CD14-positive monocyte (primary cell): ENCODE data around the gene GALP. TPM values are rescaled to one million over a fixed set of nuclear protein-coding genes. Genes with fewer than 3 reads are reported as not detected.
A peak's percentile ranks its signal among the peaks of the same experiment; 100 is the strongest.

Source experiments
- DNase-seq, 3 donors: peaks; one replicate each; pipeline ENCODE4 v3.0.0-alpha.2; 2011 to 2022
- H2AFZ ChIP-seq: 2 replicates; pipeline ENCODE4 v1.6.0; 2012; ENCODE audit warnings: mild to moderate bottlenecking, low read depth, low read length, inconsistent platforms; ENCODE audit not compliant: insufficient read depth, poor library complexity, severe bottlenecking
- H3K27ac ChIP-seq, 2 donors: 1 replicate in 1 of 2; 2 replicates in 1 of 2; pipeline ENCODE4 v1.5.1; 2012 to 2013; ENCODE audit warnings: low read length in 2 of 2, control low read depth in 1 of 2, inconsistent platforms in 1 of 2, low read depth in 1 of 2, mild to moderate bottlenecking in 1 of 2
- H3K27me3 ChIP-seq, 2 donors: one replicate each; pipeline versions ENCODE4 v1.6.0 to v1.6.1; 2011 to 2013; ENCODE audit warnings: low read length in 2 of 2; ENCODE audit not compliant: control insufficient read depth in 2 of 2, insufficient read depth in 2 of 2
- H3K36me3 ChIP-seq, 2 donors: replicated peaks in 1 of 2; 1 replicate in 1 of 2; 2 replicates in 1 of 2; pipeline versions ENCODE4 v1.5.1 to v1.6.1; 2012 to 2013; ENCODE audit warnings: low read length in 2 of 2, control low read depth in 1 of 2, inconsistent platforms in 1 of 2, mild to moderate bottlenecking in 1 of 2; ENCODE audit not compliant: insufficient read depth in 2 of 2, control insufficient read depth in 1 of 2
- H3K4me1 ChIP-seq, 2 donors: 1 replicate in 1 of 2; 2 replicates in 1 of 2; pipeline versions ENCODE4 v1.5.1 to v1.6.1; 2012 to 2013; ENCODE audit warnings: low read length in 2 of 2, control low read depth in 1 of 2, inconsistent platforms in 1 of 2, mild to moderate bottlenecking in 1 of 2, moderate library complexity in 1 of 2; ENCODE audit not compliant: insufficient read depth in 2 of 2, control insufficient read depth in 1 of 2
- H3K4me2 ChIP-seq: replicated peaks from 2 replicates; pipeline ENCODE3; 2012; ENCODE audit warnings: low read length, moderate library complexity, mild to moderate bottlenecking; ENCODE audit not compliant: poor library complexity, severe bottlenecking; ENCODE audit errors: extremely low read depth
- H3K4me3 ChIP-seq, 3 experiments: fragments of 200-600 bp in 1 of 3; sonication (generic) in 1 of 3; replicated peaks in 1 of 3; 1 replicate in 2 of 3; 2 replicates in 1 of 3; pipeline ENCODE4 v1.5.1; 2011 to 2013; ENCODE audit warnings: low read length in 3 of 3, mild to moderate bottlenecking in 3 of 3, control low read depth in 2 of 3, low read depth in 2 of 3, inconsistent platforms in 1 of 3, moderate library complexity in 1 of 3
- H3K79me2 ChIP-seq: 2 replicates; pipeline ENCODE4 v1.6.0; 2012; ENCODE audit warnings: mild to moderate bottlenecking, control low read depth, inconsistent platforms, low read length, moderate library complexity; ENCODE audit not compliant: insufficient read depth
- H3K9ac ChIP-seq: 2 replicates; pipeline ENCODE4 v1.6.0; 2017; ENCODE audit warnings: low read length, mild to moderate bottlenecking; ENCODE audit not compliant: insufficient read depth, poor library complexity, severe bottlenecking
- H3K9me3 ChIP-seq, 2 donors: replicated peaks in 1 of 2; 1 replicate in 1 of 2; 2 replicates in 1 of 2; pipeline versions ENCODE4 v1.5.1 to v1.6.1; 2012 to 2013; ENCODE audit warnings: low read length in 2 of 2, control low read depth in 1 of 2; ENCODE audit not compliant: control insufficient read depth in 1 of 2, insufficient read depth in 1 of 2
- H4K20me1 ChIP-seq: 2 replicates; pipeline ENCODE4 v1.6.0; 2012; ENCODE audit warnings: mild to moderate bottlenecking, low read length, control low read depth, moderate library complexity; ENCODE audit not compliant: insufficient read depth
- H3K27ac Mint-ChIP-seq, 7 donors: one replicate each; pipeline ENCODE4 v1.8.0; 2020; ENCODE audit warnings: mild to moderate bottlenecking in 7 of 7, mixed read lengths in 7 of 7, moderate library complexity in 6 of 7, inconsistent platforms in 2 of 7
- H3K27me3 Mint-ChIP-seq, 3 donors: one replicate each; pipeline ENCODE4 v1.8.0; 2021 to 2022; ENCODE audit warnings: low read depth in 3 of 3, mild to moderate bottlenecking in 3 of 3, mixed read lengths in 3 of 3, moderate library complexity in 3 of 3, inconsistent platforms in 1 of 3
- H3K36me3 Mint-ChIP-seq, 2 donors: one replicate each; pipeline ENCODE4 v1.8.0; 2020; ENCODE audit warnings: mixed read lengths in 2 of 2, inconsistent platforms in 1 of 2, mild to moderate bottlenecking in 1 of 2
- H3K4me1 Mint-ChIP-seq: one replicate; pipeline ENCODE4 v1.8.0; 2020; ENCODE audit warnings: mild to moderate bottlenecking, mixed read lengths
- H3K4me3 Mint-ChIP-seq, 2 donors: one replicate each; pipeline ENCODE4 v1.8.0; 2020; ENCODE audit warnings: mild to moderate bottlenecking in 2 of 2, mixed read lengths in 2 of 2, moderate library complexity in 1 of 2
- H3K9me3 Mint-ChIP-seq, 7 donors: one replicate each; pipeline ENCODE4 v1.8.0; 2020 to 2022; ENCODE audit warnings: mixed read lengths in 7 of 7, mild to moderate bottlenecking in 6 of 7, moderate library complexity in 6 of 7, inconsistent platforms in 2 of 7
- WGBS: methylation state at CpG from one replicate; pipeline ENCODE4 v1.1.5; 2013; ENCODE audit warnings: missing lambda C conversion rate; ENCODE audit not compliant: insufficient coverage; 5-methylcytosine and 5-hydroxymethylcytosine counted together
- intact Hi-C, 2 donors: fragments of 100-400 bp; cut with micrococcal nuclease; formaldehyde crosslinking; loops; one replicate each; pipeline versions ENCODE4 v1.15.0 to v1.15.1; 2023
- polyA plus RNA-seq, 3 donors: library from polyadenylated mRNA; depleted of rRNA in 1 of 3; unstranded in 2 of 3; stranded (reverse) in 1 of 3; fragments of 300-500 nt in 2 of 3; fragments of >200 nt in 1 of 3; fragmentation: Illumina TruSeq in 2 of 3; gene quantifications; 1 replicate in 2 of 3; 2 replicates in 1 of 3; pipeline ENCODE4 v1.2.3, GENCODE V29; 2012 to 2021
- TF ChIP-seq, protein P1 (sequence below): fragments of 200-600 bp; IDR thresholded peaks from one replicate; pipeline ENCODE4 v1.8.0; 2022; ENCODE audit warnings: antibody characterized with exemption, mild to moderate bottlenecking

The GALP gene
- polyA plus RNA-seq, 3 donors: not detected

DNA sequence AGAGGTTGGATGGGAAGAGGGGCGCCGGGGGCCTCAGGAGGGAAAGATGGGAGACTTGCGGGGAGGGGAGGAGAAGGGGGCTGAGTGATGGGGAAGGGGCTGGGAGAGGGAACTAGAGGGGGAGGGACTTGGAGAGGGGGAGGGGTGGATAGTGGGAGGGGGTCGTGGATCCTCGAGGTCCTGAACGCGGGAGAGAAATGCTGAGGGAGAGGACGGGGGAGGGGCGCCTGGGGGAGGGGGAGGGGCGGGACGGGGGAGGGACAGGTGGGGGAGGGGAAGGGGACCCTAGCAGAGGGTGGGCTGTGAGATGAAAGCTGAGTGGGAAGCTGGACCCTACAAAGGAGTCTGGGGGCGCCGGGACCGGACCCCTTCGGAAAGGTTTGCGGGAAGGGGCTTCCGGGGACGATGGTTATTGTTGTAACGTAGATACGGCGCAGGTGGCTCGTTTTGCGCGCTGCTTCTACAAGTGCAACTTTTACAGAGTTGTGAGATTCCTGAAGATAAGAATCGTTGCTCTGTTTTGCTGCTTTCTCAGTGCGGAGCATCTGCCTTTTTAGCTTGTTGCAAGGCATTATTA lies 34.3 kb upstream of the GALP start:
- TF ChIP-seq, protein P1, sequence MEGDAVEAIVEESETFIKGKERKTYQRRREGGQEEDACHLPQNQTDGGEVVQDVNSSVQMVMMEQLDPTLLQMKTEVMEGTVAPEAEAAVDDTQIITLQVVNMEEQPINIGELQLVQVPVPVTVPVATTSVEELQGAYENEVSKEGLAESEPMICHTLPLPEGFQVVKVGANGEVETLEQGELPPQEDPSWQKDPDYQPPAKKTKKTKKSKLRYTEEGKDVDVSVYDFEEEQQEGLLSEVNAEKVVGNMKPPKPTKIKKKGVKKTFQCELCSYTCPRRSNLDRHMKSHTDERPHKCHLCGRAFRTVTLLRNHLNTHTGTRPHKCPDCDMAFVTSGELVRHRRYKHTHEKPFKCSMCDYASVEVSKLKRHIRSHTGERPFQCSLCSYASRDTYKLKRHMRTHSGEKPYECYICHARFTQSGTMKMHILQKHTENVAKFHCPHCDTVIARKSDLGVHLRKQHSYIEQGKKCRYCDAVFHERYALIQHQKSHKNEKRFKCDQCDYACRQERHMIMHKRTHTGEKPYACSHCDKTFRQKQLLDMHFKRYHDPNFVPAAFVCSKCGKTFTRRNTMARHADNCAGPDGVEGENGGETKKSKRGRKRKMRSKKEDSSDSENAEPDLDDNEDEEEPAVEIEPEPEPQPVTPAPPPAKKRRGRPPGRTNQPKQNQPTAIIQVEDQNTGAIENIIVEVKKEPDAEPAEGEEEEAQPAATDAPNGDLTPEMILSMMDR: no peak
- H3K9ac ChIP-seq: peak overlapping the region; percentile 70
- intact Hi-C loops: loop anchor here (2.0 kb wide), 1 partner anchor 21 kb away; the partner anchor contains the start of gene ZNF787 (in 2 of the 2)
- Mint-ChIP-seq H3K27me3 (no peaks in the 10 kb centered on the region), H3K27ac (peak overlapping the region in 4 of 7 donors; percentile 91 to 95 (median 94)), H3K4me3 (peak overlapping the region; percentile 85 to 91), H3K9me3 (no peaks in the 10 kb centered on the region), H3K36me3 (peaks cover 0 to 3% of the 10 kb centered on the region in 2 donors), H3K4me1 (peaks cover 52% of the 10 kb centered on the region)
- H3K36me3 ChIP-seq: no peaks in the 10 kb centered on the region
- peak overlapping the region; percentile 97 for H3K4me2 ChIP-seq
- DNase-seq: no peak
- peak overlapping the region; percentile 32 to 94 (median 79) for H3K4me3 ChIP-seq
- peak overlapping the region in 1 of 2 donors; percentile 84 for H3K27ac ChIP-seq
- H3K79me2 ChIP-seq: peaks cover 6% of the 10 kb centered on the region
- H2AFZ ChIP-seq: peak overlapping the region; percentile 84
- WGBS: 1% methylated on average over 14 of the region's 26 CpGs
- H3K9me3 ChIP-seq: no peaks in the 10 kb centered on the region
- no peaks in the 10 kb centered on the region for H3K27me3 ChIP-seq
- H4K20me1 ChIP-seq: no peaks in the 10 kb centered on the region
- peaks cover 39% of the 10 kb centered on the region in 2 donors for H3K4me1 ChIP-seq

DNA sequence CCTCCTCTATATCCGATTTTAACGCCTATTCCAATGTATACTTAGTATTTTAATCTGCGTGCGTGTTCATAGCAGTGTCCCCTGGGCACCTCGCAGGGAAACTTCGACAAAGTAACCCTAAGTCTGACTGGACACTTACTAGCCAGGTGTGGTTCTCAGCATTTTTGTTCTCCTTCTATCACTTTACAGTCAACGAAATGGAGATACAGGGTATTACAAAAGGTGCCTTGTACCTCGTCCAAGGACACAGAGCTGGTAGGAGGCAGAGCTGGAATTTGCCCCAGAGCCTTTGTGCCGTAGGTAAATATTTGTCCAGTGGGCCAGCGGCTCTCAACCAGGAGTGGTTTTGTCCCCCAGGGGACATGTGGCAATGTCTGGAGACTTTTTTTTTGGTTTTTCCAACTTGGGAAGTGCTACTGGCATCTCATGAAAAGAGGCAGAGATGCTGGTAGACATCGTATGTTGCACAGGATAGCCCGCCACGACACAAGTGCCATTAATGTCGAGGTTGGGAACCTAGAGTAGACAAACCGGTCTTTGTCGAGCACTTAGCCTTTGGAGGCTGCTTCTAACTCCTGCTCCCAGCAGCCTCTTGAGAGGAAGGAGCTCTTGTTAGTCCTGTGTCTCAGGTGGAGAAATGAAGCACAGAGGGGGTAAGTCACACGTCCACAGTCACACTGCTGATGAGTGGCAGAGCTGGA lies 33.6 kb upstream of the GALP start:
- no peaks in the 10 kb centered on the region for H3K27me3 Mint-ChIP-seq
- peak overlapping the region; percentile 59 to 71 for H3K4me3 Mint-ChIP-seq
- H3K36me3 Mint-ChIP-seq: peaks cover 0 to 8% of the 10 kb centered on the region in 2 donors
- Histone ChIP-seq H3K4me1 (peaks cover 37 to 38% of the 10 kb centered on the region in 2 donors), H3K27me3 (no peaks in the 10 kb centered on the region), H3K9me3 (no peaks in the 10 kb centered on the region), H3K79me2 (peaks cover 6% of the 10 kb centered on the region), H4K20me1 (no peaks in the 10 kb centered on the region), H3K27ac (no peak overlapping the region), H3K4me3 (peak overlapping the region in 1 of 3 experiments; percentile 49), H2AFZ (peak overlapping the region; percentile 21), H3K4me2 (peak overlapping the region; percentile 97), H3K9ac (no peak overlapping the region), H3K36me3 (peaks cover 0 to 3% of the 10 kb centered on the region in 2 donors)
- H3K27ac Mint-ChIP-seq: no peak overlapping the region
- no peaks in the 10 kb centered on the region for H3K9me3 Mint-ChIP-seq
- WGBS: 84% methylated on average over 14 of the region's 17 CpGs
- H3K4me1 Mint-ChIP-seq: peaks cover 49% of the 10 kb centered on the region
- DNase-seq: no peak
- TF ChIP-seq, protein P1: no peak
- intact Hi-C loops: no loop called here
